ENCODE measurements around the gene CRYBB2. TPM values are rescaled to one million over a fixed set of nuclear protein-coding genes. Genes with fewer than 3 reads are reported as not detected.
A peak's percentile ranks its signal among the peaks of the same experiment; 100 is the strongest.
"Not testable (repeated sequence)": the region's sequence is repeated elsewhere in the genome, so short reads cannot be mapped to it uniquely, and the experiment has no call there.

Gene CRYBB2
- under 1 TPM in 1 of 2 donors, not detected in 1; 0.77 TPM for total RNA-seq

DNA sequence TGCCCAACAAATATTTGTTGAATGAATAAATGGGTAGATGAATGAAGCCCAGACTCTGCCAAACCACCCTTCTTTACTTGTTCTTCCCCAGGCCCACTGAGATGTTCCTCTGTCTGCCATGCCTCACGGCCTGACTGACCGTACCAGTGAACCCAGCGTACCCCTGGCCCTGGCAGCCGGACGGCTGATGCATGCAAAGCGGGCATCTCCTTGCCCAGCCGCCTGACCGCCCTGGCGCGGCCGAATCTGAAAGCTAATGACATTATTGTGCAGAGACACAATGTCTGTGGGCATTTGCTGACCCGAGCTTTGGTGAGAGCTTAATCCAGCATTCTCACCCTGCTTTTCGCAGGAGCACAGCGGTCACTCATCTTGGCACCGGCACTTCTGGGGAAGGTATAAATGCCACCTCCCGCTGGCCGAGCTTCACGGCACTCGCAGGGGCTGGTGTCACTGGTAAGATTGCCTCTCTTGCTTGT, at the start of gene CRYBB2:
Gene CRYBB2 (plus strand): TSS at position 429 of the 479 bp plus-strand sequence. CDS start 1,791 bp downstream, outside the sequence.
- Mint-ChIP-seq H3K9me3 (no peaks in the 10 kb centered on the region), H3K27me3 (peaks cover 28% of the 10 kb centered on the region), H3K27ac (no peak within 1 kb of the TSS), H3K4me1 (no peaks in the 10 kb centered on the region), H3K36me3 (ENCODE audit: low read depth) (no peaks in the 10 kb centered on the region), H3K4me3 (no peak within 1 kb of the TSS)
- no peak for ATAC-seq (replicated peaks)

DNA sequence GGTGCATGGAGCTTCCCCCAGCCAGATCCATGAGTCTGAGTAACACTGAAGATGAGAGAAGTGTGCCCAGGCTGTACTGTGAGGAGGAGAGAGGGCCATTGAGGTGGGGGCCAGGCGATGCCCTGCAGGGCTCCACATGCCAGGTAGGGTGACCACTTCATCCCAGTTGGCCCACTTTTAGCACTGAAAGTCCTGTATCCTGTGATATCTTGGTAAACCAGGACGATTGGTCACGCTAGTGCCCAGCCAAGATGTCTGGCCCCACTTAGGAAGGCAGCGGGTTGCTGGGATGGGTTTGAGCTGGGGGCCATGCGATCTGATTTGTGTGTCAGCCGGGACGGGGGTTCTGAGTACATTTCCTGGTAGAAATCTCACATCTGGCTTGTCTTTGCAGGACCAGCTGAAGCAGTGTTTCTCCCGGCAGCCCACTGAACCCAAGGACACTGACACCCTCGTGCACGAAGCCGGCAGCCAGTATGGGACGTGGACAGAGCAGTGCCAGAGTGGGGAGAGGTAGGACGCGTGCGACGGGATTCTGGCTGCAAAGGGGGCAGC, 48.9 kb upstream of the CRYBB2 start:
- H3K4me1 Mint-ChIP-seq = no peaks in the 10 kb centered on the region
- H3K9me3 Mint-ChIP-seq = no peaks in the 10 kb centered on the region
- H3K27me3 Mint-ChIP-seq = no peaks in the 10 kb centered on the region
- no peak overlapping the region for H3K27ac Mint-ChIP-seq
- no peak for ATAC-seq (replicated peaks)
- no peaks in the 10 kb centered on the region for H3K36me3 Mint-ChIP-seq (ENCODE audit: low read depth)
- H3K4me3 Mint-ChIP-seq = no peak overlapping the region

- no peak overlapping the region for H3K27ac Mint-ChIP-seq
- H3K9me3 Mint-ChIP-seq = no peaks in the 10 kb centered on the region
- peak; percentile 74 for ATAC-seq (replicated peaks)
- no peaks in the 10 kb centered on the region for H3K27me3 Mint-ChIP-seq
- no peaks in the 10 kb centered on the region for H3K4me1 Mint-ChIP-seq
- no peak overlapping the region for H3K4me3 Mint-ChIP-seq
- no peaks in the 10 kb centered on the region for H3K36me3 Mint-ChIP-seq (ENCODE audit: low read depth)
Measured at GRCh38 chr22:25172153-25172552, 47.3 kb upstream of the CRYBB2 start.

DNA sequence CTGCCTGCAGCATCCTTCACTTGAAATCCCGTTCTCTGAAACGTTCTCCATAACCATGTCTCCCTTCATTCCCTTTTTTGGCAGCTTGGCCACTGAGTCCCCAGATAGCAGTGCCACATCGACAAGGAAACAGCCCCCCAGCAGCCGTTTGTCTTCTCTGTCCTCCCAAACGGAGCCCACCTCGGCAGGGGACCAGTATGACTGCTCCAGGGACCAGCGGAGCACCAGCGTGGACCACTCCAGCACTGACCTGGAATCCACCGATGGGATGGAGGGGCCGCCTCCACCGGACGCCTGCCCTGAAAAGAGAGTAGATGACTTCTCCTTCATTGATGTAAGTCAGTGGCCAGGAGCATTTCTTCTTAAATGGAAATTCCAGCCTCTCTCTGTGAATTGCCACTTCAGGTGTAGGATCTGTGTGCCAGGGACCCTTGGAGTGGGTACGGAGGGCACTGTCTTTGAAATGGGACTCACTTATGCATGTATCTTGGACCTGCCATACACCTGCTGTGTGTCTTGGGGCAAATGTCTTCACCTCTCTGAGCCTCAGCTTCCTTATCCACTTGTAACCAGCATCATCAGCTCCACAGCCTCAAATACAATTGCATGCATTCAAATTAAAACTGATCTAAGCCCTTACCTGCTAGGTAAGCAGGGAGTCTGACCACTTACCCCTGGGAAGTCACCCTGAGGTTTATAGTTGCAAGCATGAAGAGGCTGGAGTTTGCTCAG, 45.1 kb upstream of the CRYBB2 start:
- no peak overlapping the region for H3K27ac Mint-ChIP-seq
- H3K36me3 Mint-ChIP-seq (ENCODE audit: low read depth) = no peaks in the 10 kb centered on the region
- no peaks in the 10 kb centered on the region for H3K4me1 Mint-ChIP-seq
- no peaks in the 10 kb centered on the region for H3K27me3 Mint-ChIP-seq
- H3K9me3 Mint-ChIP-seq = no peaks in the 10 kb centered on the region
- no peak for ATAC-seq (replicated peaks)
- H3K4me3 Mint-ChIP-seq = no peak overlapping the region

DNA sequence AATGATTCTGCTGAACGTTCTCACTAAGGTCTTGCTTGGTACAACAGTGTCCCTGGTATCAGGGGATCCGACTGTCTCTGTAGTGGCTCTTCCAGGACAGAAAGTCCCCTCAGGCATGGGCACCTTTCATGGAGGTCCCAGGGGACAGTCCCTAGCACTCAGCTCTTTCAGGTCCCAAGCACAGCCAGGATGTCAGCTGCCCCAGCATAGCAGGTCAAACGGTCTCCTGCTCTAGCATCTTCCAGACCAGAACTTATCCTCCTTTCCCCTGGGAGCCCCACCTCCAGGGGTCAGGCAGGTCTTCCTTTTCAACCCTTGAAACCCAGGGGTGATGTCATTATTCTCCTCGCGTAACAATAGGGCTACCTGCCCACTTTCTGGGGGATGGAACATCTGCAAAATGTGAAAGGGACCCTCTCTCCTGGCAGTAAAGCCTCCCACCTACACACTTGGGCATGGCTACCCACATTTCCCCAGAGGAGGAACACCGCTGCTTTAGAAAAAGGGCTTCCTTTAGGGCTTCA, 44.5 kb upstream of the CRYBB2 start:
- no peaks in the 10 kb centered on the region for H3K9me3 Mint-ChIP-seq
- H3K27me3 Mint-ChIP-seq = no peaks in the 10 kb centered on the region
- no peak for ATAC-seq (replicated peaks)
- H3K4me3 Mint-ChIP-seq = no peak overlapping the region
- no peak overlapping the region for H3K27ac Mint-ChIP-seq
- no peaks in the 10 kb centered on the region for H3K36me3 Mint-ChIP-seq (ENCODE audit: low read depth)
- no peaks in the 10 kb centered on the region for H3K4me1 Mint-ChIP-seq

GRCh38 chr22:25176175-25176574, 43.3 kb upstream of the CRYBB2 start:
- Mint-ChIP-seq H3K4me1 (no peaks in the 10 kb centered on the region), H3K36me3 (ENCODE audit: low read depth) (no peaks in the 10 kb centered on the region)

GRCh38 chr22:25176799-25177198, 42.6 kb upstream of the CRYBB2 start:
- no peak for ATAC-seq (replicated peaks)
- Mint-ChIP-seq H3K9me3 (no peaks in the 10 kb centered on the region), H3K27ac (no peak overlapping the region), H3K27me3 (no peaks in the 10 kb centered on the region), H3K4me1 (no peaks in the 10 kb centered on the region), H3K36me3 (ENCODE audit: low read depth) (no peaks in the 10 kb centered on the region), H3K4me3 (no peak overlapping the region)

More at GRCh38 chr22:25176175-25176574, 43.3 kb upstream of the CRYBB2 start:
- Mint-ChIP-seq H3K27me3 (no peaks in the 10 kb centered on the region), H3K4me3 (no peak overlapping the region), H3K27ac (no peak overlapping the region), H3K9me3 (no peaks in the 10 kb centered on the region)
- no peak for ATAC-seq (replicated peaks)

DNA sequence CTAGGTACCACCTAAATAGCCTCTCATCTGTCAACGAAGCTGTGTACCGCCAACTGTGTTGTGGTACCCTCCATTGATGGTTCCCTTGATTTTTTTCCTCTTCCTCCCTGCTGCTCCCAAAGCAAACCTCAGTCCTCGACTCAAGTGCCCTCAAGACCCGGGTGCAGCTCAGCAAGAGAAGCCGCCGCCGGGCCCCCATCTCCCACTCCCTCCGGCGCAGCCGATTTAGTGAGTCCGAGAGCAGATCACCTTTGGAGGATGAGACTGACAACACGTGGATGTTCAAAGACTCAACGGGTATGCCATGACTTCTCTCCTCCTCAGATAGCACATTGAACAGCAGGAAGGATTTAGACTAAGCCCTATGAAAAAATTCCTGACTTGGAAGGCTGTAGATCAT, 42.2 kb upstream of the CRYBB2 start:
- H3K4me3 Mint-ChIP-seq = no peak overlapping the region
- no peaks in the 10 kb centered on the region for H3K27me3 Mint-ChIP-seq
- no peaks in the 10 kb centered on the region for H3K36me3 Mint-ChIP-seq (ENCODE audit: low read depth)
- H3K9me3 Mint-ChIP-seq = no peaks in the 10 kb centered on the region
- no peak overlapping the region for H3K27ac Mint-ChIP-seq
- no peaks in the 10 kb centered on the region for H3K4me1 Mint-ChIP-seq
- no peak for ATAC-seq (replicated peaks)

DNA sequence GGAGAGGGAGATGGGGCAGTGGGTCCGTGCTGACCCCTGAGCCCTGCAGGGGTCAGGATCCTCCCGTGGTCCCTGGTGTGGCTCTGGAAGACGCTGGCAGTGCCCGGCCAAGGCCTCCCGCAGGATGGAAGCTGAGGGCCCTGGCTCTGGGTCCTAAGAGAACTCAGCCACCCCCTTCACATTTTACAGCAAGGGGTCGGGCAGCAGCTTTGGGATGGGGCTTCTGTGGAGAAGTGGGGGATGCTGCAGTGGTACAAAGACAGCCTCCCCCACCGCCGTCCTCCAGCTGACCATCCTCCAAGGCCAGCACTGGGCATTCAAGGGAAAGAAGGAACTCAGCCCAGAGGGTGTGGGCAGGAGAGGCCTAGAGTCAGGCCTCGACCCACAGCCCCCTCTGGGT, 41.5 kb upstream of the CRYBB2 start:
- Mint-ChIP-seq H3K27me3 (no peaks in the 10 kb centered on the region), H3K4me3 (no peak overlapping the region), H3K27ac (no peak overlapping the region), H3K9me3 (no peaks in the 10 kb centered on the region), H3K36me3 (ENCODE audit: low read depth) (no peaks in the 10 kb centered on the region), H3K4me1 (no peaks in the 10 kb centered on the region)
- ATAC-seq (replicated peaks) = no peak

GRCh38 chr22:25178348-25178747, 41.1 kb upstream of the CRYBB2 start:
- not testable (repeated sequence) for H3K27ac Mint-ChIP-seq; H3K4me1 Mint-ChIP-seq; H3K4me3 Mint-ChIP-seq; H3K9me3 Mint-ChIP-seq; H3K27me3 Mint-ChIP-seq; ATAC-seq (replicated peaks); H3K36me3 Mint-ChIP-seq (ENCODE audit: low read depth)

- H3K27me3 Mint-ChIP-seq; H3K9me3 Mint-ChIP-seq; H3K27ac Mint-ChIP-seq; H3K36me3 Mint-ChIP-seq (ENCODE audit: low read depth); H3K4me1 Mint-ChIP-seq; H3K4me3 Mint-ChIP-seq: not testable (repeated sequence)
- ATAC-seq (replicated peaks) = peak; percentile 70
Measured at GRCh38 chr22:25178869-25179631, 40.4 kb upstream of the CRYBB2 start.

DNA sequence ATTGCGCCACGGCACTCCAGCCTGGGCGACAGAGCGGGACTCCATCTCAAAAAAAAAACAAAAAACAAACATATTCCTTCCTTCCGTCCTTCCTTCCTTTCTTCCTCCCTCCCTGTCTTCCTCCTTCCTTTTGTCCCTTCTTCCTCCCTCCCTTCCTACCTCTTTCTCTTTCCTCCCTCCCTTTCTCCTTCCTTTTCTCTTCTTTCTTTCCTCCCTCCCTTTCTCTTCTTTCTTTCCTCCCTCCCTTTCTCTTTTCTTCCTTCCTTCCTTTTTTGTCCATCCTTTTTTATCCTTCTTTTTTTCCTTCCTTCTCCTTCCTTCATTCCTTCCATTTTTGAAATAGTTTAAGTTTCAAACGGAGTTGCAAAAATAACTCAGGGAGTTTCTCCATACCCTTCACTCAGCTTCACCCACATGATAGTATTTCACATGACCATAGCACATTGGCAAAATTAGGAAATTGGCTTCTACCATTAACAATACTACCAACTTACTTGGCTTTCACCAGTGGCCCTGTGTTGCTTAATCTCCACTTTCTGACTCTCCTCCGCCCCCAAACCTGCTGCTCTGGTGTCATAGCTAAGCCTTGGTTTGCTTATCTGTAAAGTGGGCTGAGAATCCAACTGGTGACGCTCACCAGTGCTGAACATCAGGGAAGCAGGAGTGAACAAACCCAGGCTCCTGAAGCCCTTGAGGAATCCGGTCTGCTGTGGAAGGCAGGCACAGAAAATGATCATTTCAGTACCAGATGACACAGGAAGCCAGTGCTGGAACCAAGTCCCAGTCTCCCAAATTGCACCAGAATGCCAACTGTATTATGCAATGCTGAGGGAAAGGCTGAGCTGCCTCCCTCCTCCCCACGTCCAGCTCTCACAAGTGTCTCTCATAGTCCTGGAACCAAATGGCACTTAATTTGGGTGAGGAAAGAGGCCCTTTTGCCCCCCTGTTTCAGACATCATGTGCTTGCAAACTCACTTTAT, 37.0 kb upstream of the CRYBB2 start:
- H3K4me1 Mint-ChIP-seq = no peaks in the 10 kb centered on the region
- H3K36me3 Mint-ChIP-seq (ENCODE audit: low read depth) = no peaks in the 10 kb centered on the region
- ATAC-seq (replicated peaks) = no peak
- peak overlapping the region; percentile 60 for H3K27ac Mint-ChIP-seq
- no peaks in the 10 kb centered on the region for H3K9me3 Mint-ChIP-seq
- H3K4me3 Mint-ChIP-seq = no peak overlapping the region
- no peaks in the 10 kb centered on the region for H3K27me3 Mint-ChIP-seq

DNA sequence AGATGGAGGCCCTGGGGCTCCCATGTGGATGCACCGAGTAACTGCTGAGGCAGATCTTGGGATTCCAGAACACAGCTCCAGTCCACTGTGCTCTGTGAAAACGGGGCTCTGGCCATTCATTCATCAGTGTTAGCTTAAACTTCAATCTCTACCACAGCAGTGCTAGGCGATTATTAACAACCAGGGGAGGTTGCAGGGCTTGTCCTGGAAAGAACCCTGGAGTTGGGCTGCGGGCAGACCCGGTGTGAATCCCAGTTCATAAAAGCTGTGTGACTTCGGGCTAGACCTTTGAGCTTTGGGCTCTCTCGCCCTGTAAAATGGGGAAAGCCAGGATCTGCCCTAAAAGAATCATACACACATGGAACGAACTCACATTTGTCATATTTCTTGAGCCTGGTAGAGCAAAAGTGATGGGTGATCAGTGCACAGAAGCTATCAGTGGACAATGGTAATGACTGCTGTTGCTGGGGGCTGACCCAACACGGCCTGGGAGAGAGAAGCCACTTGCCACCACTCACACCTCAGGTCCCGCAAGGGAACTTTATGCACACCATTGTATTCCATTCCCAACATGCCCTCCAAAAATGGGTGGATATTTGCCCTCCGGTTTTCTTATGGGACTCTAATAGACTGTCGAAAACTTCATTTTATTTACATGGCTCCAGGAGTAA, 35.4 kb upstream of the CRYBB2 start:
- ATAC-seq (replicated peaks) = no peak
- H3K4me3 Mint-ChIP-seq = no peak overlapping the region
- H3K4me1 Mint-ChIP-seq = no peaks in the 10 kb centered on the region
- H3K9me3 Mint-ChIP-seq = no peaks in the 10 kb centered on the region
- no peaks in the 10 kb centered on the region for H3K36me3 Mint-ChIP-seq (ENCODE audit: low read depth)
- no peaks in the 10 kb centered on the region for H3K27me3 Mint-ChIP-seq
- H3K27ac Mint-ChIP-seq = no peak overlapping the region
